ENCODE data around the gene SEPTIN8.

- no peak for TF ChIP-seq CTCF (IDR thresholded peaks at IDR 0.05; ENCODE audit: insufficient read depth, low read depth, low read length)
- TF ChIP-seq EZH2 (IDR thresholded peaks at IDR 0.05; ENCODE audit: insufficient read depth, low read length): no peak
Observed at GRCh38 chr5:132773114-132773513, 3.9 kb downstream of the SEPTIN8 start.
